ENCODE data around the gene ZNF593OS. TPM values are rescaled to one million over a fixed set of nuclear protein-coding genes. Genes with fewer than 3 reads are reported as not detected.

ZNF593OS gene
- total RNA-seq, 1 experiment from 2014 or later, result not detected

DNA sequence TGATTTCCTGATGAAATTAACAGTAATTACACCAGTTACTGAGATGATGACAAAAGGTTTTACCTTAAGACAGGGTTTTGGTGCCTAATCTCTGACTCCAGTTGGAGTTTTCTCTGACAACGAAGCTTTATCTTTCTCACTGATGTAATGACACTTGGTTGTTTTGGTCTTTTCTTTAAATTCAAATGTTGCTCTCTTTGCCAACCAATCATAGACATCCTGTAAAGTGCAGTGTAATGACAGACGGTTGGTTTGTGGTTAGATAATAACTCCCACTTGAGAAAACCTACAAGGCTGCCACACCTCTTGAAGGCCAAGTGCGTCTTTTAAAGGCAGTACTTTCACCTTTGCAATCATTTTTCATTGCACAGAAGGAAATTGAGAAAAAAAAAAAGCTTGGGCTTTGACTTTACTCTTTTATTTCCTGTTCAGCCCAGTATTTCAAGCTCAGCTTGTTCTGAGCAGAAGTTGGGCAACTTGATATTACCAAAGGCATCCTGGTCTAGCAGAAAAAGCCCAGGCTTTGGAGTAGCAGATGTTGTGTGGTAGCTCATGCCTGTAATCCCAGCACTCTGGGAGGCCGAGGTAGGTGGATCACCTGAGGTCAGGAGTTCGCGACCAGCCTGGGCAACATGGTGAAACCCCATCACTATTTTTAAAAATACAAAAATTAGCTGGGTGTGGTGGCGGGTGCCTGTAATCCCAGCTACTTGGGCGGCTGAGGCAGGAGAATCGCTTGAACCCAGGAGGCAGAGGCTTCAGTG lies 45.1 kb downstream of the ZNF593OS start:
- DNase-seq (ENCODE audit: low read depth), result peak; percentile 87

- no peak for DNase-seq (ENCODE audit: low read depth)
Measured at GRCh38 chr1:26125946-26126320, 45.7 kb downstream of the ZNF593OS start.

- no peak for DNase-seq (ENCODE audit: low read depth)
Measured at GRCh38 chr1:26125382-26125781, 46.2 kb downstream of the ZNF593OS start.

GRCh38 chr1:26124418-26125331 lies 47.0 kb downstream of the ZNF593OS start:
- no peak for DNase-seq (ENCODE audit: low read depth)

GRCh38 chr1:26122988-26123973 lies 48.4 kb downstream of the ZNF593OS start:
- DNase-seq (ENCODE audit: low read depth), result peak; percentile 74

- peak; percentile 50 for DNase-seq (ENCODE audit: low read depth)
Measured at GRCh38 chr1:26121854-26122773, 49.5 kb downstream of the ZNF593OS start.

- DNase-seq (ENCODE audit: low read depth), result no peak
Measured at GRCh38 chr1:26119892-26120608, 51.6 kb downstream of the ZNF593OS start.

Other genes starting within 250 kb of the ZNF593OS start
- gene PAFAH2, start 173.8 kb downstream of the ZNF593OS start, total RNA-seq (2014; rRNA removed; shearing (Covaris generic)), result 8.4 and 10.2 TPM in 2 replicates
- gene EXTL1, start 150.1 kb downstream of the ZNF593OS start, total RNA-seq (2014; rRNA removed; shearing (Covaris generic)), result 2.2 and 4.1 TPM in 2 replicates
- gene SLC30A2, start 125.7 kb downstream of the ZNF593OS start, total RNA-seq (2014; rRNA removed; shearing (Covaris generic)), result not detected in 2 replicates
- gene TRIM63, start 104.2 kb downstream of the ZNF593OS start, total RNA-seq (2014; rRNA removed; shearing (Covaris generic)), result 0.12 TPM in 1 of 2 replicates, not detected in the other
- gene PDIK1L, start 60.0 kb downstream of the ZNF593OS start, total RNA-seq (2014; rRNA removed; shearing (Covaris generic)), result 10.6 and 11.5 TPM in 2 replicates
- gene FAM110D, start 12.8 kb downstream of the ZNF593OS start, total RNA-seq (2014; rRNA removed; shearing (Covaris generic)), result not detected in 2 replicates
- gene C1orf232, start 2.9 kb downstream of the ZNF593OS start, total RNA-seq (2014; rRNA removed; shearing (Covaris generic)), result not detected in 2 replicates
- gene ZNF593, start 1.9 kb downstream of the ZNF593OS start, total RNA-seq (2014; rRNA removed; shearing (Covaris generic)), result 26.4 and 32.1 TPM in 2 replicates
- gene CNKSR1, start 5.7 kb upstream of the ZNF593OS start, total RNA-seq (2014; rRNA removed; shearing (Covaris generic)), result under 0.01 and 0.12 TPM in 2 replicates
- not detected in 2 replicates for gene CATSPER4, start 18.8 kb upstream of the ZNF593OS start, total RNA-seq (2014; rRNA removed; shearing (Covaris generic))
- 27.8 and 30.5 TPM in 2 replicates for gene CEP85, start 62.4 kb upstream of the ZNF593OS start, total RNA-seq (2014; rRNA removed; shearing (Covaris generic))
- 224 and 307 TPM in 2 replicates for gene SH3BGRL3, start 108.3 kb upstream of the ZNF593OS start, total RNA-seq (2014; rRNA removed; shearing (Covaris generic))
- gene UBXN11, start 134.8 kb upstream of the ZNF593OS start, total RNA-seq (2014; rRNA removed; shearing (Covaris generic)), result 4.7 and 5.7 TPM in 2 replicates
- gene CD52, start 146.1 kb upstream of the ZNF593OS start, total RNA-seq (2014; rRNA removed; shearing (Covaris generic)), result not detected in 2 replicates
- gene CRYBG2, start 182.3 kb upstream of the ZNF593OS start, total RNA-seq (2014; rRNA removed; shearing (Covaris generic)), result not detected in 2 replicates
- gene ZNF683, start 200.9 kb upstream of the ZNF593OS start, total RNA-seq (2014; rRNA removed; shearing (Covaris generic)), result not detected in 2 replicates
- not detected in 2 replicates for gene LIN28A, start 239.0 kb upstream of the ZNF593OS start, total RNA-seq (2014; rRNA removed; shearing (Covaris generic))

Data from RPMI7951 (cell line).